ENCODE measurements around the gene SPACA4. TPM values are rescaled to one million over a fixed set of nuclear protein-coding genes. Genes with fewer than 3 reads are reported as not detected.

The SPACA4 gene
- total and polyA plus RNA-seq, 9 of the 15 experiments (the other 6 are each of a cell fraction or from before 2014, with no cell fraction given), result not detected

GRCh38 chr19:48634424-48635262, 28.1 kb downstream of the SPACA4 start (continued):
- TF ChIP-seq, protein P1, sequence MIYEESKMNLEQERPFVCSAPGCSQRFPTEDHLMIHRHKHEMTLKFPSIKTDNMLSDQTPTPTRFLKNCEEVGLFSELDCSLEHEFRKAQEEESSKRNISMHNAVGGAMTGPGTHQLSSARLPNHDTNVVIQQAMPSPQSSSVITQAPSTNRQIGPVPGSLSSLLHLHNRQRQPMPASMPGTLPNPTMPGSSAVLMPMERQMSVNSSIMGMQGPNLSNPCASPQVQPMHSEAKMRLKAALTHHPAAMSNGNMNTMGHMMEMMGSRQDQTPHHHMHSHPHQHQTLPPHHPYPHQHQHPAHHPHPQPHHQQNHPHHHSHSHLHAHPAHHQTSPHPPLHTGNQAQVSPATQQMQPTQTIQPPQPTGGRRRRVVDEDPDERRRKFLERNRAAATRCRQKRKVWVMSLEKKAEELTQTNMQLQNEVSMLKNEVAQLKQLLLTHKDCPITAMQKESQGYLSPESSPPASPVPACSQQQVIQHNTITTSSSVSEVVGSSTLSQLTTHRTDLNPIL (CRISPR knock-in tag; IDR thresholded peaks at IDR 0.05), result no peak
- TF ChIP-seq PURB (CRISPR knock-in tag; IDR thresholded peaks at IDR 0.05; ENCODE audit: low read depth), result no peak
- no peak for TF ChIP-seq POLR3G (IDR thresholded peaks at IDR 0.05; ENCODE audit: extremely low read depth, insufficient read length, insufficient replicate concordance)
- no peak for TF ChIP-seq ARID2 (IDR thresholded peaks at IDR 0.05)
- TF ChIP-seq SP2 (IDR thresholded peaks at IDR 0.05; ENCODE audit: extremely low read depth, low read depth, low read length, poor library complexity, severe bottlenecking), result no peak
- no peak for TF ChIP-seq TRIM28 (IDR thresholded peaks at IDR 0.05)
- no peak for TF ChIP-seq PREB (CRISPR knock-in tag; IDR thresholded peaks at IDR 0.05)
- no peak for TF ChIP-seq ZNF707 (CRISPR knock-in tag; conservative IDR thresholded peaks at IDR 0.05)
- no peak for TF ChIP-seq FOXA1 (IDR thresholded peaks at IDR 0.05; ENCODE audit: borderline replicate concordance)
- TF ChIP-seq POLR2H (tag; IDR thresholded peaks at IDR 0.05; ENCODE audit: low read depth), result peak; percentile 62; the same call in 1 of the 2 replicates
- TF ChIP-seq, protein P2, sequence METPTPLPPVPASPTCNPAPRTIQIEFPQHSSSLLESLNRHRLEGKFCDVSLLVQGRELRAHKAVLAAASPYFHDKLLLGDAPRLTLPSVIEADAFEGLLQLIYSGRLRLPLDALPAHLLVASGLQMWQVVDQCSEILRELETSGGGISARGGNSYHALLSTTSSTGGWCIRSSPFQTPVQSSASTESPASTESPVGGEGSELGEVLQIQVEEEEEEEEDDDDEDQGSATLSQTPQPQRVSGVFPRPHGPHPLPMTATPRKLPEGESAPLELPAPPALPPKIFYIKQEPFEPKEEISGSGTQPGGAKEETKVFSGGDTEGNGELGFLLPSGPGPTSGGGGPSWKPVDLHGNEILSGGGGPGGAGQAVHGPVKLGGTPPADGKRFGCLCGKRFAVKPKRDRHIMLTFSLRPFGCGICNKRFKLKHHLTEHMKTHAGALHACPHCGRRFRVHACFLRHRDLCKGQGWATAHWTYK (CRISPR knock-in tag; IDR thresholded peaks at IDR 0.05), result peak; percentile 72
- TF ChIP-seq BRCA1 (IDR thresholded peaks at IDR 0.05), result no peak
- TF ChIP-seq BRCA1 (CRISPR knock-in tag; IDR thresholded peaks at IDR 0.05), result no peak
- TF ChIP-seq CBFB (CRISPR knock-in tag; IDR thresholded peaks at IDR 0.05), result no peak
- no peak for TF ChIP-seq RFX1 (IDR thresholded peaks at IDR 0.05)
- TF ChIP-seq LEF1 (IDR thresholded peaks at IDR 0.05), result peak; percentile 95
- TF ChIP-seq ZNF444 (CRISPR knock-in tag; IDR thresholded peaks at IDR 0.05), result no peak
- peak; percentile 96 for TF ChIP-seq ZFP91 (CRISPR knock-in tag; IDR thresholded peaks at IDR 0.05)
